GM08714 (cell line): Measurements from ENCODE around the gene RAF1.
"Not testable (repeated sequence)": the region's sequence is repeated elsewhere in the genome, so short reads cannot be mapped to it uniquely, and the experiment has no call there.

ENCODE experiments used
- H3K4me3 ChIP-seq: fragments of 200-500 bp; sonication (Bioruptor generic); 2 replicates; pipeline ENCODE4 v1.5.1; 2014; ENCODE audit warnings: mild to moderate bottlenecking, low read length, inconsistent platforms
- ZNF274 ChIP-seq: IDR thresholded peaks from 2 replicates; pipeline ENCODE4 v1.6.1; 2012; ENCODE audit warnings: mild to moderate bottlenecking, low read depth, low read length

The RAF1 gene

GRCh38 chr3:12638105-12638504, 25.8 kb downstream of the RAF1 start:
- H3K4me3 ChIP-seq: no peak overlapping the region
- TF ChIP-seq ZNF274: no peak

- no peak overlapping the region for H3K4me3 ChIP-seq
- TF ChIP-seq ZNF274: no peak
Observed at GRCh38 chr3:12633108-12633507, 30.8 kb downstream of the RAF1 start.

- H3K4me3 ChIP-seq: no peak overlapping the region
- no peak for TF ChIP-seq ZNF274
Observed at GRCh38 chr3:12632523-12632922, 31.4 kb downstream of the RAF1 start.

- not testable (repeated sequence) for H3K4me3 ChIP-seq
Observed at GRCh38 chr3:12630843-12631242, 33.1 kb downstream of the RAF1 start.

GRCh38 chr3:12630292-12630691, 33.6 kb downstream of the RAF1 start:
- H3K4me3 ChIP-seq: no peak overlapping the region
- TF ChIP-seq ZNF274: no peak

GRCh38 chr3:12629560-12629959, 34.4 kb downstream of the RAF1 start:
- no peak overlapping the region for H3K4me3 ChIP-seq
- TF ChIP-seq ZNF274: no peak

GRCh38 chr3:12628813-12629212, 35.1 kb downstream of the RAF1 start:
- no peak overlapping the region for H3K4me3 ChIP-seq
- TF ChIP-seq ZNF274: no peak

- no peak for TF ChIP-seq ZNF274
- no peak overlapping the region for H3K4me3 ChIP-seq
Observed at GRCh38 chr3:12627370-12627769, 36.5 kb downstream of the RAF1 start.

GRCh38 chr3:12624964-12625363, 39.0 kb downstream of the RAF1 start:
- not testable (repeated sequence) for H3K4me3 ChIP-seq

- no peak for TF ChIP-seq ZNF274
Observed at GRCh38 chr3:12624056-12624455, 39.9 kb downstream of the RAF1 start.

GRCh38 chr3:12622335-12622734, 41.6 kb downstream of the RAF1 start:
- no peak for TF ChIP-seq ZNF274
- no peak overlapping the region; the same call in 1 of the 2 replicates for H3K4me3 ChIP-seq

More at GRCh38 chr3:12624056-12624455, 39.9 kb downstream of the RAF1 start:
- H3K4me3 ChIP-seq: no peak overlapping the region

GRCh38 chr3:12620729-12621128, 43.2 kb downstream of the RAF1 start:
- H3K4me3 ChIP-seq: no peak overlapping the region
- no peak for TF ChIP-seq ZNF274

GRCh38 chr3:12620305-12620704, 43.6 kb downstream of the RAF1 start:
- H3K4me3 ChIP-seq: no peak overlapping the region
- TF ChIP-seq ZNF274: no peak

- H3K4me3 ChIP-seq: no peak overlapping the region
- TF ChIP-seq ZNF274: no peak
Observed at GRCh38 chr3:12618426-12618825, 45.5 kb downstream of the RAF1 start.

- no peak for TF ChIP-seq ZNF274
Observed at GRCh38 chr3:12615266-12615665, 48.7 kb downstream of the RAF1 start.

GRCh38 chr3:12613250-12613649, 50.7 kb downstream of the RAF1 start:
- no peak for TF ChIP-seq ZNF274
- H3K4me3 ChIP-seq: no peak overlapping the region

More at GRCh38 chr3:12615266-12615665, 48.7 kb downstream of the RAF1 start:
- H3K4me3 ChIP-seq: no peak overlapping the region
